GM12801 (cell line): ENCODE results near the gene POMGNT1.

Experiments used
- CTCF ChIP-seq: IDR thresholded peaks from one replicate; pipeline ENCODE4 v1.5.1; 2011; ENCODE audit warnings: control low read depth; ENCODE audit not compliant: insufficient read length; ENCODE audit errors: extremely low read depth

The POMGNT1 gene

DNA sequence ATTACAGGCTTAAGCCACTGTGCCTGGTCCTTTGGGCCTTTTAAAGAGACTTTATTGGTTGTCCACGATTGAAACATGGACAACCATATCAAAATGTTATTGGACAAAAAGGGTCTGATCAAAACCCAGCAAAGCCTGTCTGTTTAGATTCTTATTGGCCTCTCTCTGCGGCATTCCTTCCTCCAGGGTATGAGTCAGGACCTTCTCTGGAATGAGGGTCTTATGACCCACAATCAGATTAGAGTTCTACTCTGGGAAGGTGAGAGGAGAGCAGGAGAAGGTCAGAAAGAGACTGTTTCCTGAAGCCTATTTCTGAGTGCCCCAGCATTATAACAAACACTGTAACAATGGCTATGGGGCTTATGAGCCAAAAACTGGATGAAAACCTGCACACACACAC is 12.8 kb upstream of the POMGNT1 start:
- TF ChIP-seq CTCF = no peak

- TF ChIP-seq CTCF = no peak
Observed at GRCh38 chr1:46210561-46210960, 12.3 kb upstream of the POMGNT1 start.

DNA sequence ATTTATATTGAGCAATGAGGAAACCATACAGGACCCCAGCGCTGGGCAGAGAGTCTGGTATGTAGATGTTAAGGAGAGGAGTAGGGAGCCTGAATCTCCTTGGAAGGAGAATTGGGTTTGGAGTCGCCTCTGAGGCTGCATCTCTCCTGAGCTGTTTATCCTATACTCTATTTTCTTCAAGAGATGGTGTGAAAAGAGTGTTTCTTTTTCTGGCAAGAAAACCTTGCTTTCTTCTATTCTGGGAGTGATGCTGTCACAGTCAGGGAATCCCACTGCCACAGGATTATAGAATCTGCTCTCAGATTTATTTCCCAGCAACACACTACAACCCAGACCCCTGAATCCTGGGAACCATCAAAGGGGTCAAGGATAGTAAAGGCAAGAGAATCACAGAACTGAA is 8.2 kb upstream of the POMGNT1 start:
- TF ChIP-seq CTCF = no peak

DNA sequence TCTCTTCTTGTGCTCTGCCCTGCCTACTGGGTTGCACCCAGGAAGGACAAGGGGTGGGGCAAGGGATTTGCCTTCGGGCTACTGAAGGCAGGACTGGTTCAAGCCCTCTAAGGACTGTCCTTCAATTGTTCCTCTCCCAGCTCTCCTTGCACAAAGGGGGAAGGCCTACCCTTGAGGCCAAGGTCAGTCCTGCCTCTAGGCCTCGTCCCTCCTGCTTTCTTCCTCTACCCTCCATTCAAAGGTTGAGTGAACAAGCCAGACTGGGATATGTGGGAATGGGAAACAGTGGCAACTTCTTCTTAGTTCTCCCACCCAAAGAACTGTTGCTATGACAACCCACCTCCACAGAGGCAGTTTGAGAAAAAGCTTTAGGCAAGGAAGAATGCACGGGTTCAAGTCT is 7.6 kb upstream of the POMGNT1 start:
- TF ChIP-seq CTCF = no peak

DNA sequence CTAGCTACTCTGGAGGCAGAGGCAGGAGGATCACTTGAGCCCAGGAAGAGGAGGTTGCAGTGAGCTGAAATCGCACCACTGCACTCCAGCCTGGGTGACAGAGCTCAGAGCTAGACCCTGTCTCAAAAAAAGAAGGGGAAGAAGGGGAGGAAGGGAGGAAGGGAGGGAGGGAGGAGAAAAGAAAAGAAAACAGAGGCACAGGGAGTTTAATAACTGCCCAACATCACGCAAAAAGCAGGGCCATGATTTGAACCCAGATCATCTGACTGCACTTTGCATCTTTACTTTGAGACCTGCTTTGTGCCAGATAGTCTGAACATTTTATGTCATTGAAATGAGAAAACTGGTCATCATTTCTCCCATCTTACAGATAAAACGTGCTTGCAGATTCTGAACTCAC is 6.9 kb upstream of the POMGNT1 start:
- no peak for TF ChIP-seq CTCF

DNA sequence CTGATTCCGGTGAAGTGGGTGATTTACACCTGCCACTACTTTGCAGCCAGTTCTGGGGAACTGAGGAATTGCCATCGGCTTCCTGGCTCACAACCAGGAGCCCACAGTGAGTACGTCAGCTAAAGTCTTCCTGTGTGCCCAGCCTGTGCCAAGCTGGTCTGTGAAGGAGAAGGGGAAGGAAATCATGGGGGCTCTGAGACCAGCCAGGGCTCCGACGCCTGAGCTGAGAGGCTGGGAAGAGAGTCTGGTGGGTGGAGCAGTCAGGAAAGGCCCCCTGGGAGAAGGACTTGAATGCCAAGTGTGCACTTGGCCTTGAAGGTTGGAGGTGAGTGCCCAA is 6.1 kb upstream of the POMGNT1 start:
- no peak for TF ChIP-seq CTCF

GRCh38 chr1:46203738-46204405 is 5.6 kb upstream of the POMGNT1 start:
- no peak for TF ChIP-seq CTCF
